ENCODE measurements around the gene DNLZ.
"Not testable (repeated sequence)": the region's sequence is repeated elsewhere in the genome, so short reads cannot be mapped to it uniquely, and the experiment has no call there.

Gene DNLZ

DNA sequence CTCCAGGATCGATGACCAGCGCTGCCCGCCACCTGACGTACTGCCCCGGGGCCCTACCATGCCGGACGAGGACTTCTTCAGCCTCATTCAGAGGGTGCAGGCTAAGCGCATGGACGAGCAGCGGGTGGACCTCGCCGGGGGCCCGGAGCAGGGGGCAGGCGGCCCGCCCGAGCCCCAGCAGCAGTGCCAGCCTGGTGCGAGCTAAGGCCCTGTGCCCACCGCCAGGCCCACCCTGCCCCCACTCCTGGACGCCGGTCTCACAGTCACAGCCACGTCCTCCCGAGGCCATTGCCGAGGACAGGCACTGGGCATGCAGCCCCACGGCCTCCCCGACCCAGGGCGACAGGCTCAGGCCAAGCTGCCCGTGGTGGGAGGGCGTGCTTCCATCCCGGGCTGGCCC lies 5.5 kb downstream of the DNLZ start:
- no peak for DNase-seq

DNA sequence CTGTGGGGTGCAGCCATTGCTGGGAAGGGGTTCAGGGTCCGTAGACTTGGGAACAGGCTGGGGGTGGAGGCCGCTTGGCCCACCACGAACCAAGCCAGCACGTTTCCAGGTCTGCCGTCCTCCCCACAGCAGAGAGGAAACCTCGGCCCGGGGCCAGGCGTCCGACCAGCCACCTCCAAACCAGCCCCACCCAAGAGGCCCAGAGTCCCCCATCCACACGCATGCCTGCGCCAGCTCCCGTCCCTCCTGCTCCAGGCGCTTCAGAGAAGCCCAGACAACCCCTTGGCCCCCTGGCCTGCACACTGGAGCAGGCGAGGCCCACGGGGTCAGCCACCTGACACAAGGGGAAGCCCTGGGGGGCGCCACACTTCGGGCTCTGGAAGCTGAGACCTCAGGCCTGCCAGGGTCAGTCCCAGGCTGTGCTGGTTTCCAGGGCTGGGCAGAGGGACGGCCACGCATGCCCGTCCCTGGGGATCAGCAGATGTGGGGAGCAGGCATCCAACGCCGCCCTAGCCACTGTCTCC lies 6.3 kb downstream of the DNLZ start:
- DNase-seq = no peak

DNA sequence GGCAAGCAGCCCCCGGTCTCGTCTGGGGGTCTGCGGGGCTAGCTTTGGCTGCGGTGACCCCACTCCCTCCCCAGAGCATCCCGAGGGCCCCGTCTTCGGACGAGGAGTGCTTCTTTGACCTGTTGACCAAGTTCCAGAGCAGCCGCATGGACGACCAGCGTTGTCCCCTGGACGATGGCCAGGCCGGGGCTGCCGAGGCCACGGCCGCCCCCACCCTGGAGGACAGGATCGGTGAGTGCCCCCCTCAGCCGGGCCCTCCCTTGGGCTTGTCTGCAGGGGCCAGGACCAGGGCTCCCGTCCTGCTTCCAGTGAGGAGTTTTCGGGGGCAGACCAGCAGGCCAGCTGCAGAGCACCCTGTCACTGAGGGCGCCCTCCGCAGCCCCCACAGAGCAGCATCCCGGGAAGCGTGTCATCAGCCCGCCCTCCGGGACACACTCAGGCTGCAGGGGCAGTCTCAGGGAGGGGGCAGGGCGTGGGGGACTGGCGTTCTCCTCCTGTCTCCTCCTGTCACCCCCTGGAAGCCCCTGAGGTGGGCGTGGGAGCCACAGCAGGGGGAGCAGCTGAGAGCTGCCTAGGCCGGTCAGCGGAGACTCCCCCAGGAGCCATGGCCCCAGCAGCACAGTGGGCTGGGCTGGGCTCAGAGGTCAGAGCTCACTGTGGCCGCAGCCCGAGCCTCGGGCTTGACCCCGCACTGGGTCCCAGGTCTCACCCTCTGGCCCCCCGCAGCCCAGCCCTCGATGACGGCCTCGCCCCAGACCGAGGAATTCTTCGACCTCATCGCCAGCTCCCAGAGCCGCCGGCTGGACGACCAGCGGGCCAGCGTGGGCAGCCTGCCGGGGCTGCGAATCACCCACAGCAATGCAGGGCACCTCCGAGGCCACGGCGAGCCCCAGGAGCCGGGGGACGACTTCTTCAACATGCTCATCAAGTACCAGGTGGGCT lies 7.7 kb downstream of the DNLZ start:
- DNase-seq = no peak

DNA sequence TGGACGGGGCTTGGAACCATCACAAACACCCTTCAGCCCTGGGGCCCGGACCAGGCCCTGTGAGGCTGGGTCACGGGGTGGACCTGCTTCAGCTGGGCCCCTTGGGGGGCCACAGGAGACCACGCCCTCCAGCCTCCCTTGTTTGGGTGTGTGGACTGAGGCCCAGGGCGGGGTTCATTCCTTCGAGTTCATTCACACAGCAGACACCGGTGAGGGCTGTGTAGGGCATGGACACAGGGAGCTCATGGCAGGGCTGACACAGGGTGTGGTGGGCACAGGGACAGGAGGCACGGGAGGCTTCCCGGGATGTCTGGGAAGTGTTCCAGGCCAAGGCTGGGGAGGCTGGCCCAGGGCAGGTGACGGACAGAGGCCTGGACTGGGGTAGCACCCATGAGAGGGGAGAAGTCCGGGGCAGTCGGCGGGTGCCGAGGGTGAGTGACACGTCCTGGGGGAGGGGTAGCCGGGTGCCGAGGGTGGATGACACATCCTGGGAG lies 8.9 kb downstream of the DNLZ start:
- no peak for DNase-seq

DNA sequence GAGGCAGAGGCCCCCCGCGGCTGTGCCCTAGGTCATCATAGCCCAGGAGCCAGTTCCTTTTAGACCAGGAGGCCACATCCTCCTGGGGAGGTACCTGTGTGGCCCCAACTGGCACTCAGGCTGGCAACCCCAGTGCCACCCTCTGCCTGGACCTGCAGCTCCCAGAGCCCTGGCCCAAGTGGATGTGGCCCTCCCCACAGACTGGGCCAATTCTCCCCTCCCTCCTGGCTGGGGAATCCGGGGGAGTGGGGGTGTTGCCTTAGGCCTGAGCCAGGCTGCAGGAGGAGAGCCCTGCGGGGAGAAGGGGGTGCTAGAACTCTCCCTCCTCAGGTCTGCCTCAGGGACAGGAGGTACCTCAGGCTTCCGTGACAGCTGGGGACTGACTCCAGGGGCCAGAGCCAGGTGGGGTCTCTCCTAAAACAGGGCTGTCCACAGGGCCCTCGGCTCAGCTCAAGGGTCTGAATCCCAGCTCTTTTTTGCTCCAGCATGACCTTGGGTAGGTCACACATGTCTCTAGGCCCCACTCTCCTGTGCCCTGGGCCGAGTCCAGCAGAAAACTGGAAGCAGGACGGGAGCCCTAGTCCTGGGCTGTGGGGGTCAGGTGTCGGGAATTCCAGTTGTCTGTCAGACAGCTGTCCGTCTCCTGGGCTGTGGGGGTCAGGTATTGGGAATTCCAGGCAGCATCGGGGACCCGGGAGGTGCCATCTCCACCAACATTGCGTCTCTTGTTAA lies 9.6 kb downstream of the DNLZ start:
- no peak for DNase-seq

DNA sequence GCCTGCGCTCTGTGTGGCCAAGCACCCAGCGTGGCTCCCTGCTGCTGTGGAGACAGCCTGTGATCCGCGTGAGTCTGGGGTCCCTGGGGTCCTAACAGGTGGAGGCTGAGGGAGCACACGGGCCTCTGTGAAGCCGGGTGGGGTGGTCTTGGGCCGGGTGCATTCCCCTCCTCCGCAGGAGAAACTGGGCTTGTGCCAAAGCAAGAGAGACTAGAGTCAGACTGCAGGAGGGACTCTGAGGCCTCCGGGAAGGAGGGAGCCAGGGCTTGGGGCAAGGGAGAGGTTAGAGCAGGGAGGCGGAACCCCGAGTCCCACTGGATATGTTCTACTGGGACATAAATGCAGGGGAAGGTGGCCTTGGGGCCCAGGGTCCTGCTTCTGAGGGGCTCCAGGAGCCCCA lies 10.5 kb downstream of the DNLZ start:
- no peak for DNase-seq

DNA sequence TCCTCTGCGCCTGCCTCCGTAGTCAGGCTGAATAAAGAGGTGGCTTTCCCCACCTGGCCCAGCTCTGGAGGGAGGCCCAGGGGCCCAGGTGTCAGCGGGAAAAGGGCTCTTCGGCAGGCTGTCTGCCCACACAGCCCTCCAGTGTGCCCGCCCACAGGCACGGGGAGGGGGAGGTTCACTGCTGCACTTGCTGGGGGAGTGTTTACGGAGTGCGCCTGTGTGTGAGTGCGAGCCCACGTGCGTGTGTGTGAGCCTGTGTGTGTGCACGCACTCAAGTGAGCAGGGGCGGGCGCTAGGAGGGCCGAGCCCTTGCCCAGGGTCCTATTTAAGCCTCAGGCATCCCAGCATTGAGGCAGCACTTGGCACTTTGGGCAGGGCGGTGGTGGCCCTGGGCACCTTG lies 10.9 kb downstream of the DNLZ start:
- no peak for DNase-seq

DNA sequence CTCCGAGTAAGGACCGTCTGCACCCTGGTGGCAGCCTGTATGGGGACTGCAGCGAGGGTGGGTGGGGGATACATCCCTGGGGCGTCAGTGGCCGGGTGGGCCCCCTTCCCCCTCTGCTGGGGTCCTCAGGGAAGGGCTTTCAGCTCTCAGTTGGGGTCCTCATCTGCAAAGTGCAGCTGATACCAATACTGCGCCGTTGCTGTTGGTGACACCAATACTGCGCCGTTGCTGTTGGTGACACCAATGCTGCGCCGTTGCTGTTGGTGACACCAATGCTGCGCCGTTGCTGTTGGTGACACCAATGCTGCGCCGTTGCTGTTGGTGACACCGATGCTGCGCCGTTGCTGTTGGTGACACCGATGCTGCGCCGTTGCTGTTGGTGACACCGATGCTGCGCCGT lies 11.7 kb downstream of the DNLZ start:
- not testable (repeated sequence) for DNase-seq

DNA sequence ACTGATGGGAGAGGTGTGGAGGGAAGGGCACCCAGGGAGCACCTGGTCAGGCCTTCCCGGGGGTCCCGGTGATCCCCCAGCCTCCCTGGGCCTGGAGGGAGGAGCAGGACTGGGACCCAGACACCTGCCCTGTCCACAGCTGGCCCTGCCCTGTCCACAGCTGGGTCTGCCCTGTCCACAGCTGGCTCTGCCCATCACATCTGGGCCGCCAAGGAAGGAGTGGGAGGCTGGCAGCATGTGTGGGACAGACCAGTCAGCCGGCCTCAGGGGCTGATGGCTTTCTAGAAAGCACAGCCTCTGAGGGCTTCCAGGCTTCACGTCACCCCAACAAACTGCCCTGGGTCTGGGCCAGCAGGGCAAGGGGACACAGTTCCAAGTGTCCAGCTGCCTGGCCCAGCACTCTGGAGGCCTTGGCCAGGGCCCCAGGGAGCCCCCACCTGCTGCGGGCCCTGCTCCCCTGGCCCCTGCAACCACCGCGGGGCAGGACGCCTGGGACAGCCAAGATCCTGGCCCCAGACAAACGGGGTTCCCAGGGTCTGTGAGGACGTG lies 12.2 kb downstream of the DNLZ start:
- DNase-seq = no peak

DNA sequence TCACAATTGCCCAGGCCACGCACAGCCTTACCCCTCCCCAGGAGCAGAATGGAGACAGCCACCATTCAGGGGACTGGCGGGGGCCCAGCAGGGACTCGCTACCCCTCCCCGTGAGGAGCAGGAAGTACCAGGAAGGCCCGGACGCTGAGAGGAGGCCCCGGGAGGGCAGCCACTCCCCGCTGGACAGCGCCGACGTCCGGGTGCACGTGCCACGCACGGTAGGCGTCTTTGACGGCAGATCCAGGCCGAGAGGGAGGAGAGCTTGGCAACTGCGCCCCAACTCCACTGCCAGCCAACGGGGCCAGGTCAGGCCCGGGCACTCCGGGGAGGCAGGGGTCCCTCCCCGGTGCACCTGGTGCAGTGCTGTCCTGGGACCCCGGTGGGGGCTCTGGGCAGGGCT lies 14.0 kb downstream of the DNLZ start:
- DNase-seq = no peak

DNA sequence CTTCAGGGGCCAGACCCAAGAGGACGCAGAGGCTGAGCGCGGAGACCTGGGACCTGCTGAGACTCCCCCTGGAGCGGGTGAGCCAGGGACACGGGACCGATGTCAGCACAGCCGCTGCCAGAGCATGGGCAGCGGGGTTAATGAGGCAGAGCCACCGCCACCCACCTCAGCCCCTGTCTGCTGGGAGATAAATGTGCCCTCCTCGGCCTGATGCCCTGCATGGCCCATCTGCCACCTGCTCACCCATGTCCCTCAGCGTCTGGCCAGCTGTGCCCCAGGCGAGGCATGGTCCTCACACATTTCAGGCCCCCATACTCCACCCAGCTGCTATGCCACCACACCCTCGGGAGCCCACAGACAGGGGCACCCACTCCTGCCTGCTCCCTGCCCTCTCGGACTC lies 14.9 kb downstream of the DNLZ start:
- DNase-seq = no peak

DNA sequence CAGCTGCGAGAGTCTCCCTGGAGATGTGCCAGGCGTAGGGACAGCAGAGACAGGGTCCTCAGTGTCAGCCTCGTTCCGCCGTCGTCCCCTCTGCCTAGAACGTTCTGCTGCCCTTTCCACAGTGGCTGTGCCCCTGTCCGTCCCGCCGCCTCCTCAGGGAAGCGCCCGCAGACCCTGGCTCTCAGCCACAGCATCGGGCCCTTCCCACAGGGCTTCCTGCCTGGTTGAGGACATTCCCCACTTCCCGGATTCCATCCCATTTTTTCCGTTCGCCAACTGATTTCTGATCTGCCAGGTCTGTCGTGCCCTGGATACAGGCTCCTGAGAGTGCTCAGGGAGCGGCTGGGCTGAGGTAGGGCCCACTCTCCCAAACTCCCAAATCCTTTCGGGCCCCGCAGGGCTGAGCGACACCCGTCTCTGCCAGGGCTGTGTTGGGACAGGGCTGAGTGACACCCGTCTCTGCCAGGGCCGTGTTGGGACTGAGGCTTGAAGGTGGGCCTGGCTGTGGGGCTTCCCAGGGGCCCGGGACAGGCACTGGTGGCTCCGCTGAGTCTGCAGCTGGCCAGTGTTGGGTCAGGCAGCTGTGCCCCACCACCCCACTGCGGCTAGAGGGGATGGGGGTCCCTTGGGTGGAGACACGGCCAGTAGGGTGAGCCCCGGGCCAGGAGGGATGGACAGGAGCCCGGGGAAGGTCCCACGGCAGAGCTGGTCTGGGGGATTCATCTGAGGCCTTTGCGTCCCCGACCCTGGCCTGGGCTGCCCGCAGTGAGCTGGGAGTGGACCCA lies 15.9 kb downstream of the DNLZ start:
- DNase-seq = no peak

DNA sequence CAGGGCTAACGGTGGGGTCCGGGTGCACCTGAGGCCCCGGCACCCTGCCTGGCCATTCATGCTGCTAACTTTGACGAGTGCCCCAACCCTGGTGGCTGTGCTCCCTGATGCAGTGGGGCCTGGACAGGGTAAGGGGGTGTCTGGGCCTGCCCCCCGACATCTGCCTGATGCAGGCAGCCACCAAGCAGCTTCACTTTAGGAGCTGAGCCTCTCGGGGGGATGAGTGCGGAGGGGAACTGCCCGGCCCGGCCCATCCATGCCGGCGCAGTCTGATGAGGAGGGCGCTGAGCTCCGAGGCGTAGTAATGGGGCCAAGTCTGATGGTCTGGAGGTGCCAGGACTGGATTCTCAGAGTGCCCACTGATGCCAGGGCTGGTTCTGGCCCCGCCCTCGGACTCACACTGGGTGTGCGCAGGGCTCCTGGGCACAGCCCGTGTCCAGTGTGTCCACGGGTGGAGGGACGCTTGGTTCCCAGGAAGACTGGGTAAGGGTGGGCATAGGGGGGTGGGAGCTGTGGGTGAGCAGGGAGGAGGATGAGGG lies 16.5 kb downstream of the DNLZ start:
- DNase-seq = no peak

DNA sequence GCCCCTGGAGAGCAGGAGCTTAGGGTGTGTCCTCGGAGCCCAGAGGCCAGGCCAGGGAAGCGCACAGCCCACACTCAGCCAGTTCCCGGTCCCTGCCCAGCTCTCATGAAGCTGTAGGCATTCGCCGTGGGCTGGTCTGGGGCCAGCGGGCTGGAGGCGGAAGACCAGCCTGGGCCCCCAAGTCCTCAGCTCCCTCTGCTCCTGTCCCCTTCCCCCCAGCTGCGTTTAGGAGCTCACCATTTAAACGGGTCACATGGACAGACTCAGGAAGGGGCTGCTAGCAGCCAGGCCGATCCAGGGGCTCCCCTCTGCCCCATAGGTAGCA lies 17.4 kb downstream of the DNLZ start:
- DNase-seq = no peak

DNA sequence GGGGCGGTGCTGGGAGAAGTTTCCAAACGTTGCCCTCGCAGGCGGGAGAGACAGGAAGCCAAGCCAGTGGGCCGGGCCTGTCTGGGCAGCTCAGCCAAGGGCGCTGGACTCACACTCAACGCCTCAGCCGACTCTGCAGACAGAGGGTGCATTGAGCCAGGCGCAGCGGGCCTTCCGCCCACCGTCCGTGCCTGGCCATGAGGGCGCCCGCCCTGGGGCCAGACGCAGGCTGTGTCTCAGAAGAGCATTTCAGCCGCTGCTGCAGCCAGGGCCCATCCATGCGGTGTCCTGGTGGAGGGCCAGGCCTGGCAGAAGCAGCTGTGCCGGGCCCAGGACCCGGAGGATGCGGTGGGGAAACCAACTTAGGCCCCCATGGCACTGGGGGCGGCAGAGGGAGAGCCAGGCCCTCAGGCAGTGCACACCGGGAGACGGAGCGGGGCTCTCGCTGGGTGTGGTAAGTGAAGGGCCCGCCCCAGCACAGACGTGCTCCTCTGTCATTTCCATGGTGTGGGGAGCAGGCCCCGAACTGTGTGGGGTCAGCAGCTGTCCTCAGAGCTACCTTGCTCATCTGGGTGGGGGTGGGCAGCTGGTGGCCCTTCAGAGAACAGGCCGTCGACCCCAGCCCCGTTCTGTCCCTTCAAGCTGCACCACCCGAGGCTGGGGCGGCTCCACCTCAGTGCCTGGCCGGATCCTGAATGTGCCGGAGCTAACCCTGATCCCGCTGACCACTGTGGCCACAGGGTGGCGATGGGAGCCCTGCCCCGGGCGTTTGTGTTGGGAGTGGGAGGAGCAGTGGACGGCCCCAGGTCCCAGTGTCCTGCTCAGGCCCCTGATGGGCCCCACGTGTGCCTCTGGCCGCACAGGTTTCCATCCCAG lies 18.0 kb downstream of the DNLZ start:
- no peak for DNase-seq

DNA sequence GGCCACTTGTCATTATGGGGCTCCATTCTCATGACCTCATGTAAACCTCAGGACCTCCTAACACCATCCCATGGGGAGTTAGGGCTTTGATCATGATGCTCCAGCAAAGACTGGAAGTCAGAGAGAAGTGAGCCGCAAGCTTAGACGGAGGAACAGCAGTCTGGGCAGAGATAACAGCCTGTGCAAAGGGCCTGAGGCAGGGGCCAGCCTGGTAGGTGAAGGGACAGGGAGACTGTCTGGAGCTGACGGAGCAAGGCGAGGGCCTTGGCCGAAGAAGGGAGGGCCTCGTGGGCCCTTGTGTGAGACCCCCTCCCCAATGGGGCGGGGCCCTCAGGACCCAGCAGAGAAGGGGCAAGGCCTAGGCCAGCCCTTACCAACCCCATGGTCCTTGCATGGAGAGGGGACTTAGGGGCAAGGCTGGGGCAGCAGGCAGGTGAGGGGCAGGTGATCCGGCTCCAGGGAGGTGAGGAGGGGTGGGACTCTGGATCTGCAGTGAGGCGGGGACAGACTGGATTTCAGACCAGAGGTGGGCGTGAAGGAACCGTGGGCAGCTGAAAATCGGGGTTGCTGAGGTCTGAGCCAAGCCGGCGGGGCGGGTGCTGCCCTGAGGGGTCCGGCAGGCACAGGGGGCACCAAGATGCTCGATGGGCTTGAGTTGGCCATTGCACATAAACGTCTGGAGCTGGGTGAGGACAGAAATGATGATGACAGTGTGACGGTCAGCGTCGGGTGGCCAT lies 18.8 kb downstream of the DNLZ start:
- DNase-seq = no peak

DNA sequence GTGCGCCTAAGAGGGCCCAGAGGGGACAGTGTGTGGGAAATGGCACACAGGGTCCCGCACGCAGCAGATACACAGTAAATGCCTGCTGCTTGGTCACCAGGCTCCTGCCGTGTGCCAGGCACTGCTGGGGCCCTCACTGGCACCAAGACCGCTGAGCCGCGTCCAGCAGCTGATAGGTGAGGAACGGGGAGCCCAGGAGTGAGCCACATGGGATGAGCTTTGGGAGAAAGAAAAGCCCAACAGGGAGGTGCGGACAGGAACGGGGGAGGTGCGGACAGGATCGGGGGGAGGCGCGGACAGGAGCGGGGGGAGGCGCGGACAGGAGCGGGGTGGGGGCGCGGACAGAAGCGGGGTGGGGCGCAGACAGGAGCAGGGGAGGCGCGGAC lies 19.7 kb downstream of the DNLZ start:
- DNase-seq = no peak

DNA sequence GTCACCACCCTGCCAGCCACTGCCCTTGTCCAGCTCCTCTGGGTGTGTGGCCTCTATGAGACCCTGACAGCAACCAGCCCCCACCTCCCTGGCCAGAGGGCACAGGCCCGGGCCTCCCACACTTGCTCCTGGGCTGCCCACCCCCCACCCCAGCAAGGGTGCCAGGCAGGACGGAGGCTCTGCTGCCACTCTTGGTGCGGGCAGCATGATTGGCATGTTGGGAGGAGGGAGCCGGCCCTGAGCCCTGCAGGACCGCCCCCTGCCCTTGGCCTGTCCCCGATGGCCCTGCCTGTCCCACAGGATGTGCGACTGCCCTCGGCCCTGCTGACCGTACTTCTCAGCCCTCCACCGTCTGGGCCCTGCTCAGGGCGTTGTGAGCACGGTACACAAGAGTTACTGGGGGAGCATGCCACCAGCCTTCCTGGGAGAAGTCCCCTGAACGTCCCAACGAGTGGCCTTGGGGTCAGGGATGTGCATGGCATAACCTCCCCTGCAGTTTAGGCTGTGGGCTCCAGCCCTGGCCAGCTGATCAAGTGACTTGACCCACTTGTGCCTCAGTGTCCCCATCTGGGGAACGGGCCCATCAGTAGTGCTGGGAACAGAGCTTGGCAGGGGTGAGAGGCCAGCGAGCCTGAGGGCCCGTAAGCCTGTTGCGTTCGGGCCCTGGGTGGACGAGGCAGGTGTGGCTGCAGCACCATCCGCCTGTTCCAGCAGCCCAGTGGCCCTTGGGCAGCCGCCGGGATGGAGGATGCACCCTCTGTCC lies 20.2 kb downstream of the DNLZ start:
- no peak for DNase-seq

DNA sequence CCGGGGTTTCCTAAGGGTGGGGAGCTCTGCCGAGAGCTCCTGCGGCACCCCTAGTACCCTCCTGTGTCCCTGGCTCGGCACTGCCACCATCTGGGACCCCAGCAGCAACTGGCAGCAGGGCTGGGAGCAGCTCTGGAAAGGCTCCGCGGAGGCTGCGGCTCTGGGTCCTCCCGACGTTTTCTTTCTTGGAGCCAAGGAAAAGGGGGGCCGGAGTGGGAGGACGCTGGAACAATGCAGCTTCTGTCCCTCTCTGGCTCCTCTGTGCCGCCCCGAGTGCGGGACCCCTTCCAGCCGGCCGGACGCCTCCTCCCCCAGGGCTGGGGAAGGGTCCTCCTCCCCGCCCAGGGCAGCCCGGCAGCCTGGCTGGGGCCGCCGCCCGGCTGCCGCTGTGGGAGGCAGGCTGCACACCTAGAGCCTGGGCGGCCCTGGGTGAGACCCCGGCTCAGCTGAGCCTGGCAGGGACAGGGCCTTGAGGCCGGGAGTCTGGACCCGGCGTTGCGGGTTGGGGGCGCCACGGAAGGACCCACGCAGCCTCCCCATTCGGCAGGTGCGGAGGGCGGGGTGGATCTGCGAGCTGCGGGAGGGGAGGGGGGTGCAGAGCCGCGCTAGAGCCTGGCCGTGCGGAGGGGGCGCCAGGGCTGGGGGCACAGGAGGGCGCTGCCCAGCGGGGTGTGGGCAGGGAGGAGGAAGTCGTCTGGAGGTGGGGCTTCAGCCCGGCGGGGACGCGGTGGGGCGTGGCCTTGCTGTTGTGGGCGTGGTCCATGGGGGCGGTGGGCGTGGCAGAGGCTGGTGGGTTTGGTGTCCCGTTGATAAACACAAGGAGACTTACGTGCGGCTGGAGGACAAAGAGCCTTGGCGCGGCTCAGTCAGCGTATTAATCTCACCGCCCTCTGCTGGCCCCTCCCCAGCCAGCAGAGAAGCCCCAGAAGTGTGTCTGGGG lies 21.1 kb downstream of the DNLZ start:
- DNase-seq = peak; percentile 73
